Measurements from ENCODE around the gene TNFAIP1.
"Not testable (repeated sequence)": the region's sequence is repeated elsewhere in the genome, so short reads cannot be mapped to it uniquely, and the experiment has no call there.

The TNFAIP1 gene

GRCh38 chr17:28335201-28335958 is at the start of gene TNFAIP1, which contains the start of gene IFT20:
TSS of gene TNFAIP1 (plus strand) at chr17:28335761. CDS start at chr17:28339522, 3,761 bp downstream.
TSS of gene IFT20 (minus strand) at chr17:28335472. CDS start at chr17:28331985, 3,487 bp downstream.
- DNase-seq (ENCODE audit: low spot score in 2 of 2) (peak; percentile 87 to 98), ATAC-seq (replicated peaks; ENCODE audit: extremely low read depth, poor library complexity, severe bottlenecking) (peak; percentile 97)
- no peaks in the 10 kb centered on the region for H3K9me3 Mint-ChIP-seq
- peaks cover 17% of the 10 kb centered on the region for H3K36me3 Mint-ChIP-seq (ENCODE audit: insufficient read depth)
- peak within 1 kb of the TSS; percentile 91 for H3K4me3 Mint-ChIP-seq
- H3K4me1 Mint-ChIP-seq = peaks cover 50% of the 10 kb centered on the region
- peak within 1 kb of the TSS; percentile 94 for H3K27ac Mint-ChIP-seq (ENCODE audit: low read depth)
- H3K27me3 Mint-ChIP-seq = no peaks in the 10 kb centered on the region

GRCh38 chr17:28285965-28286364 is 49.6 kb upstream of the TNFAIP1 start:
- Mint-ChIP-seq H3K4me3 (no peak overlapping the region), H3K27ac (ENCODE audit: low read depth) (no peak overlapping the region), H3K9me3 (no peaks in the 10 kb centered on the region), H3K36me3 (ENCODE audit: insufficient read depth) (no peaks in the 10 kb centered on the region), H3K27me3 (no peaks in the 10 kb centered on the region), H3K4me1 (no peaks in the 10 kb centered on the region)
- ATAC-seq (replicated peaks; ENCODE audit: extremely low read depth, poor library complexity, severe bottlenecking) (no peak), DNase-seq (ENCODE audit: low spot score in 2 of 2) (no peak)

GRCh38 chr17:28290703-28291102 is 44.9 kb upstream of the TNFAIP1 start:
- no peak for DNase-seq (ENCODE audit: low spot score in 2 of 2)
- H3K9me3 Mint-ChIP-seq = no peaks in the 10 kb centered on the region
- H3K4me1 Mint-ChIP-seq = no peaks in the 10 kb centered on the region
- H3K27ac Mint-ChIP-seq (ENCODE audit: low read depth) = no peak overlapping the region
- no peaks in the 10 kb centered on the region for H3K36me3 Mint-ChIP-seq (ENCODE audit: insufficient read depth)
- no peak overlapping the region for H3K4me3 Mint-ChIP-seq
- no peak for ATAC-seq (replicated peaks; ENCODE audit: extremely low read depth, poor library complexity, severe bottlenecking)
- peaks cover 27% of the 10 kb centered on the region for H3K27me3 Mint-ChIP-seq

GRCh38 chr17:28291780-28292330 is 43.7 kb upstream of the TNFAIP1 start:
- Mint-ChIP-seq H3K27me3 (peaks cover 27% of the 10 kb centered on the region), H3K36me3 (ENCODE audit: insufficient read depth) (no peaks in the 10 kb centered on the region), H3K27ac (ENCODE audit: low read depth) (no peak overlapping the region), H3K4me3 (no peak overlapping the region), H3K4me1 (no peaks in the 10 kb centered on the region), H3K9me3 (no peaks in the 10 kb centered on the region)
- no peak for ATAC-seq (replicated peaks; ENCODE audit: extremely low read depth, poor library complexity, severe bottlenecking)
- no peak for DNase-seq (ENCODE audit: low spot score in 2 of 2)

GRCh38 chr17:28292878-28293277 is 42.7 kb upstream of the TNFAIP1 start:
- not testable (repeated sequence) for H3K36me3 Mint-ChIP-seq (ENCODE audit: insufficient read depth); H3K4me1 Mint-ChIP-seq

GRCh38 chr17:28293994-28294393 is 41.6 kb upstream of the TNFAIP1 start:
- Mint-ChIP-seq H3K9me3 (no peaks in the 10 kb centered on the region), H3K27ac (ENCODE audit: low read depth) (no peak overlapping the region), H3K27me3 (peaks cover 27% of the 10 kb centered on the region), H3K4me1 (no peaks in the 10 kb centered on the region), H3K36me3 (ENCODE audit: insufficient read depth) (no peaks in the 10 kb centered on the region), H3K4me3 (no peak overlapping the region)
- DNase-seq (ENCODE audit: low spot score in 2 of 2) (no peak), ATAC-seq (replicated peaks; ENCODE audit: extremely low read depth, poor library complexity, severe bottlenecking) (no peak)

More at GRCh38 chr17:28292878-28293277, 42.7 kb upstream of the TNFAIP1 start:
- not testable (repeated sequence) for ATAC-seq (replicated peaks; ENCODE audit: extremely low read depth, poor library complexity, severe bottlenecking); H3K4me3 Mint-ChIP-seq; DNase-seq (ENCODE audit: low spot score in 2 of 2); H3K27ac Mint-ChIP-seq (ENCODE audit: low read depth); H3K9me3 Mint-ChIP-seq
- peaks cover 27% of the 10 kb centered on the region for H3K27me3 Mint-ChIP-seq

GRCh38 chr17:28295677-28296578 is 39.6 kb upstream of the TNFAIP1 start:
- Mint-ChIP-seq H3K9me3 (no peaks in the 10 kb centered on the region), H3K27me3 (peaks cover 27% of the 10 kb centered on the region), H3K36me3 (ENCODE audit: insufficient read depth) (no peaks in the 10 kb centered on the region), H3K4me1 (no peaks in the 10 kb centered on the region), H3K4me3 (no peak overlapping the region), H3K27ac (ENCODE audit: low read depth) (no peak overlapping the region)
- DNase-seq (ENCODE audit: low spot score in 2 of 2) (no peak), ATAC-seq (replicated peaks; ENCODE audit: extremely low read depth, poor library complexity, severe bottlenecking) (no peak)

GRCh38 chr17:28298449-28298848 is 37.1 kb upstream of the TNFAIP1 start:
- no peaks in the 10 kb centered on the region for H3K4me1 Mint-ChIP-seq
- no peak for ATAC-seq (replicated peaks; ENCODE audit: extremely low read depth, poor library complexity, severe bottlenecking)
- peaks cover 12% of the 10 kb centered on the region for H3K27me3 Mint-ChIP-seq
- no peaks in the 10 kb centered on the region for H3K9me3 Mint-ChIP-seq
- H3K4me3 Mint-ChIP-seq = no peak overlapping the region
- no peaks in the 10 kb centered on the region for H3K36me3 Mint-ChIP-seq (ENCODE audit: insufficient read depth)
- no peak overlapping the region for H3K27ac Mint-ChIP-seq (ENCODE audit: low read depth)
- DNase-seq (ENCODE audit: low spot score in 2 of 2) = no peak

GRCh38 chr17:28306954-28307401 is 28.6 kb upstream of the TNFAIP1 start:
- Mint-ChIP-seq H3K9me3 (no peaks in the 10 kb centered on the region), H3K4me1 (no peaks in the 10 kb centered on the region), H3K27me3 (no peaks in the 10 kb centered on the region), H3K36me3 (ENCODE audit: insufficient read depth) (no peaks in the 10 kb centered on the region), H3K27ac (ENCODE audit: low read depth) (no peak overlapping the region), H3K4me3 (no peak overlapping the region)
- DNase-seq (ENCODE audit: low spot score in 2 of 2) (no peak), ATAC-seq (replicated peaks; ENCODE audit: extremely low read depth, poor library complexity, severe bottlenecking) (no peak)

- no peak for ATAC-seq (replicated peaks; ENCODE audit: extremely low read depth, poor library complexity, severe bottlenecking)
- Mint-ChIP-seq H3K4me3 (no peak overlapping the region), H3K36me3 (ENCODE audit: insufficient read depth) (peaks cover 1% of the 10 kb centered on the region), H3K27ac (ENCODE audit: low read depth) (no peak overlapping the region), H3K27me3 (no peaks in the 10 kb centered on the region), H3K9me3 (no peaks in the 10 kb centered on the region), H3K4me1 (peaks cover 8% of the 10 kb centered on the region)
- no peak for DNase-seq (ENCODE audit: low spot score in 2 of 2)
These were observed 21.7 kb upstream of the TNFAIP1 start for GRCh38 chr17:28313841-28314240.

- no peaks in the 10 kb centered on the region for H3K9me3 Mint-ChIP-seq
- ATAC-seq (replicated peaks; ENCODE audit: extremely low read depth, poor library complexity, severe bottlenecking) (no peak), DNase-seq (ENCODE audit: low spot score in 2 of 2) (no peak)
- H3K4me1 Mint-ChIP-seq = peaks cover 29% of the 10 kb centered on the region
- H3K36me3 Mint-ChIP-seq (ENCODE audit: insufficient read depth) = peaks cover 6% of the 10 kb centered on the region
- H3K27ac Mint-ChIP-seq (ENCODE audit: low read depth) = no peak overlapping the region
- no peak overlapping the region for H3K4me3 Mint-ChIP-seq
- H3K27me3 Mint-ChIP-seq = no peaks in the 10 kb centered on the region
These were observed 19.5 kb upstream of the TNFAIP1 start for GRCh38 chr17:28315846-28316705.

Data from central memory CD8-positive, alpha-beta T cell (primary cell).